GM18861 (cell line): ENCODE measurements around the gene CA10.

Experiments used
- ATAC-seq: cut with Tn5 transposase; IDR thresholded peaks from one replicate; pipeline ENCODE4 v1.9.1; 2021; ENCODE audit not compliant: unreplicated experiment

The CA10 gene

DNA sequence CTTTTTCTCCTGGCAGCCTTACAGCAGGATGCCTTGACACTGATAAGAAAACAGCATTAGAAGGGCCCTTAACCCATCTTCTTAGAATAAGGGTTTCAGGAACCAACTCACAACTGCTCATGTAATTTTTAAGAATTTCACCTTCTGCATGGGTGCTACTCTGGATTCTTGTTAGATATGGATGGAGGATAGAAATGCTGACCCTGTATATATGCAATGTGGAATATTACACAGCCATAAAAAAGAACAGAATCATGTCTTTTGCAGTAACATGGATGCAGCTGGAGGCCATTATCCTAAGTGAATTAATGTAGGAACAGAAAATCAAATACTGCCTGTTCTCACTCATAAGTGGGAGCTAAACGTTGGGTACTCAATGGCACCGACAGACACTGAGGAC lies 423.5 kb downstream of the CA10 start:
- ATAC-seq, result no peak

- ATAC-seq, result no peak
Measured at GRCh38 chr17:51734462-51734861, 424.1 kb downstream of the CA10 start.

- no peak for ATAC-seq
Measured at GRCh38 chr17:51733166-51733565, 425.3 kb downstream of the CA10 start.

DNA sequence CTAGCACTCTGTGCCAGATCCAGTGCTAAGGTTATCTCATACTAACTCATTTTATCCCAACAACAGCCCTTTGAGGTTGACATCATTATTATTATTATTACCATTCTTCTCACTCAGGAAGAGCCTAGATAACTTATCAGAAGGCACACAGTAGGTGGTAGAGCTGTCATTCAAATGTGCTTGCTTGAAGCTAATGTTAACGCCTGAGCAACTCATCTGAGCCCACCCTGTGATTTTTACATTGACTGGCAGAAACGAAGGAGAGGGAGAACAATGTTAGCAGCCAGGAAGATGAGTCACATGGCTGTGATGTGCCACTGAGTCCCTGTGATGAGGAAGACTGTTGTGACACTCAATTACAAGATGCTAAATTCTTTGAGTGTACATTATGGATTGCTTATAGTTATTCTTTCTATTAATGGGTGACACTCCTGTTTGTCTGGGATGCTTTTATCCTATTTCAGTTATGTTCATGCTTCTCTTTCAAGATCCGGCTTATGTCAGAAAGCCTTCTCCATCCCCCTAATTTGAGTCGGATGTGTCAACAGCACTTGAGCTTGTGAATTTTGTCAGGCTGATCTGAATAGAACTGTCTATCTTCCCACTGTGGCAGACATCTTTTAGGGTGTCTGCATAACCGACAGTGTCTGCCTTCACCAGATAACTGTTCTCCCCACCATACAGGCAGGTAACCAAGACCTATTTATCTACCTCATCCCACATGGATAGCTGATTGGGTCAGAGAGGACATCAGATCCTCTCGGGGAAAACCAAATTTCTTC lies 426.4 kb downstream of the CA10 start:
- no peak for ATAC-seq

- ATAC-seq, result no peak
Measured at GRCh38 chr17:51730303-51731050, 428.0 kb downstream of the CA10 start.

- no peak for ATAC-seq
Measured at GRCh38 chr17:51725185-51725584, 433.3 kb downstream of the CA10 start.

- no peak for ATAC-seq
Measured at GRCh38 chr17:51724043-51724580, 434.4 kb downstream of the CA10 start.

- ATAC-seq, result no peak
Measured at GRCh38 chr17:51722994-51723393, 435.5 kb downstream of the CA10 start.

GRCh38 chr17:51721730-51722129 lies 436.8 kb downstream of the CA10 start:
- ATAC-seq, result no peak

DNA sequence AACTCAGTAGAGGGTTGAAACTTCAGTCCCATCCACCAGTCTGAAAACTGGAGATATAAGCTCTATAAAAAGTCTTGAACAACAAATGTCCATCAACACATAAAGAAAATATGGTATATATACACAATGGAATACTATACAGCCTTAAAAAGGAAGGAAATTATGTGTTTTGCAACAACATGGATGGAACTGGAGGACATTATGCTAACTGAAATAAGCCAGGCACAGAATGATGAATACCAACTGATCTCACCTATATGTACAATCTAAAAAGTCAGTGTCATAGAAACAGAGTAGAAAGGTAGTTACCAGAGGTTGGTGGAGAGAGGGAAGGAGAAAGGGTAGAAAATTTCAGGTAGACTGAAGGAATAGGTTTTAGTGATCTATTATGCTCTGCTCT lies 438.1 kb downstream of the CA10 start:
- no peak for ATAC-seq

GRCh38 chr17:51718983-51719382 lies 439.5 kb downstream of the CA10 start:
- no peak for ATAC-seq

GRCh38 chr17:51711581-51711980 lies 446.9 kb downstream of the CA10 start:
- no peak for ATAC-seq

GRCh38 chr17:51710634-51710979 lies 447.9 kb downstream of the CA10 start:
- ATAC-seq, result no peak

DNA sequence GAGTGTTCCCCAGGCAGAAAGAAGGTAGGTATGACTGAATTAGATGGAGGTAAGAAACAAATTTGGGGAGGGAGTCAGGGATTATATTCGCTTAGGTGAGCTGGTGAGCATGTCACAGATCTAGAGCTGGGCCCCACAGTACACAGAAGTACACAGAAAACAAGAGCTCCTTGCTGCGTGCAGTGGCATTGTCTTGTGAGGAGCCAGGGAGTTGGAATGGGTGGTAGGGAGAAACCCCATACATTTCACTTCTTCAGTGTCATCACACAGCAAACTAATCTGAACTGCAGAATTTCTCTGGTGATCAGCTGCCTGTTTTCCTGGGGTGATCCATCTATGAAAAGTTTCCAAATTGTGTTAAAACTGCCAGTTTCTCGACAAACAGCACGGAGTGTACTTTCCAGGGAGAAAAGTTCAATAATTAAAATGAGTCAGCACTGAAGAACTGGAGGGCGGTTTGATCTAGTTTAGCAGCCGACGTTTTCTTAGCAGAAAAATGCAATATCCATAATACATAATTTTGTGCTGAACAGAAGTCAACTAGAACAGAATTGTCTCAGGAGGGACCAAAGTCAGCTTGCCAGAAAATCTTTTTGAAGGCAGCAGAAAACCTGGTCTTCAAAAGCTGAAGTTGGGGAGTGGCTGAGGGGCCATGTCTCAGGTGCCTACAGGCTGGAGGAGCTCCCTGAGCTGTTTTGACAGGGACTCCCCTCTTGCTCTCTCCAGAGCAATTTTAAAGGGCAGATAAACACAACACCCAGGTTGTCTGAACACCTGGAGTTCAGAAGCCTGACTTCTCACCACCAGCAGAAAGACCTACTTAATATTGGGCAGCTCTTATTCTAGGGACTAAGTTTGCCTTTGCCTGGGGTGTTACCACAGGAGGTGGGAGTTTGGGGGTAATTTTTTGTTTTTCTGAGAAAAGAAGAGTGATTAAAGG lies 448.6 kb downstream of the CA10 start:
- no peak for ATAC-seq

- no peak for ATAC-seq
Measured at GRCh38 chr17:51707216-51707615, 451.3 kb downstream of the CA10 start.

GRCh38 chr17:51706093-51706492 lies 452.4 kb downstream of the CA10 start:
- ATAC-seq, result no peak

GRCh38 chr17:51703361-51704341 lies 454.9 kb downstream of the CA10 start:
- ATAC-seq, result no peak

GRCh38 chr17:51702963-51703360 lies 455.6 kb downstream of the CA10 start:
- ATAC-seq, result no peak

DNA sequence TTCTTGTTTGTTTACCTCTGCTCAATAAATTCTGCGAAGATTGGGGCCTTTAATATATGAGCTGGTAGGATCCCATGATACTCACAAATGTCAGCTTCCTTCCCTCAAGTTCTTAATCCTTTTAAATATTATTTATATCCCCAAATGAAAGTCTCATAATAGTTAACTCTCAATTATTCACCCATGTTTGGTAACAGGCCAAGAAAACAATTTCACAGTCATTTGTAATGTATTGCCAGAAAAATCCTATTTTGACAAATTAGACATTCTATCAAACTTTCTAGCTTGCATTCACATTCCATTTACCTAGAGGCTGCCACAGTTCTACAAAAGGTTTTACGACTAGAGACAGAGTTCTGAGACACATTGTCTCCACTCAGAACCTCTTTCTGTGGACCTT lies 457.0 kb downstream of the CA10 start:
- ATAC-seq, result no peak
